IgD-negative memory B cell (primary cell): ENCODE data around the gene PCCA. TPM values are rescaled to one million over a fixed set of nuclear protein-coding genes. Genes with fewer than 3 reads are reported as not detected.

Experiments used
- H3K27ac Mint-ChIP-seq, 3 donors: one replicate each; pipeline ENCODE4 v1.8.0; 2020 to 2022; ENCODE audit warnings: mild to moderate bottlenecking in 3 of 3, mixed read lengths in 3 of 3, moderate library complexity in 1 of 3
- H3K27me3 Mint-ChIP-seq: one replicate; pipeline ENCODE4 v1.8.0; 2021; ENCODE audit warnings: mixed read lengths
- H3K36me3 Mint-ChIP-seq: one replicate; pipeline ENCODE4 v1.8.0; 2020; ENCODE audit warnings: mild to moderate bottlenecking, mixed read lengths
- H3K4me1 Mint-ChIP-seq, 3 donors: one replicate each; pipeline ENCODE4 v1.8.0; 2020 to 2022; ENCODE audit warnings: mixed read lengths in 3 of 3, mild to moderate bottlenecking in 1 of 3
- H3K4me3 Mint-ChIP-seq, 4 donors: one replicate each; pipeline ENCODE4 v1.8.0; 2020 to 2022; ENCODE audit warnings: mild to moderate bottlenecking in 4 of 4, mixed read lengths in 4 of 4, moderate library complexity in 3 of 4
- H3K9me3 Mint-ChIP-seq, 3 donors: one replicate each; pipeline ENCODE4 v1.8.0; 2020 to 2021; ENCODE audit warnings: mixed read lengths in 3 of 3, mild to moderate bottlenecking in 1 of 3
- polyA plus RNA-seq: library from polyadenylated mRNA; unstranded; fragments of 300-500 nt; fragmentation: Illumina TruSeq; gene quantifications from one replicate; pipeline ENCODE4 v1.2.3, GENCODE V29; 2021

The PCCA gene
- polyA plus RNA-seq, 1 donor from 2014 or later = 8.5 TPM

DNA sequence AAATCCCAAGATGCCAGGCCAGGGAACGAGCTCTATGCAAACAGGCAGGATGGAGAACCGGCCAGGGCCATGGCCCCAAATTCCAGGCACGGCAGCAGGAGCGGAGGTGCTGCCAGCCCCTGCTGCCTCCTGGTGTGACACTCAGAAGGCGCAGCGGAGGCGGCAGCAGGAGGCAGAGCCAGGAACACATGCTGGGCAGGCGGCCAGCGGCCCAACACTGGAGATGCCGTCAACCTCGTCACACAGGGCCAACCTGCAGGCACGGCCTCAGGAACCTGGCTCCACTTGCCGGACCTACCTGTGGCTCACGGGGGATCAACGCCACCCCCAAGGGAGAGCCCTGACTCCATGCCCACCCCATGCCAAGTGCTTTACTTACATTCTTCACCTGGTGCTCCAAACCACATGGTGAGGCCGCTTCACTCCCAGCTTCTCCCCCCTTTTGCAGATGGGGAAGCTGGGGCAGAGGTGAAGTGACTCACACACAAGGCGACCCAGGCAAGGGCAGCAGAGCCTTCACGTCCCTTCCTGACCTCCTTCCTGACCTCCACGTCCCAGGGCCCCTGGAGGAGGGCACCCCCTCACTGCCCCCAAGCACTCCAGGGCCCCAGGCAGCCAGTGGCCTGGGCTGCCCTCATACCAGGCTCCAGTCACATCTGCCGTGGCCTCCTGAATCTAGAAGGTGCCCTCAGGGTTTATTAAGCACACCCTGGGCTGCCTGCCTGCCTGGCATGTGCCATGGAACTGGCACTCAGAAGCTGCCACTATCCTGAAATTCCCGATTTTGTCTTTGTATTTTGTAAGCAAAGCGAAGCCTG is 456.2 kb downstream of the PCCA start:
- Mint-ChIP-seq H3K27ac (no peak overlapping the region), H3K9me3 (no peaks in the 10 kb centered on the region), H3K4me3 (no peak overlapping the region), H3K4me1 (peaks cover 4 to 6% (median 5%) of the 10 kb centered on the region in 3 donors), H3K27me3 (no peaks in the 10 kb centered on the region), H3K36me3 (peaks cover 5% of the 10 kb centered on the region)

GRCh38 chr13:100545684-100546061 is 456.8 kb downstream of the PCCA start:
- Mint-ChIP-seq H3K36me3 (peaks cover 5% of the 10 kb centered on the region), H3K9me3 (no peaks in the 10 kb centered on the region), H3K4me1 (peaks cover 4 to 6% (median 5%) of the 10 kb centered on the region in 3 donors), H3K27ac (no peak overlapping the region), H3K4me3 (no peak overlapping the region), H3K27me3 (no peaks in the 10 kb centered on the region)

- Mint-ChIP-seq H3K9me3 (no peaks in the 10 kb centered on the region), H3K27me3 (no peaks in the 10 kb centered on the region), H3K4me3 (no peak overlapping the region), H3K4me1 (peaks cover 4 to 6% (median 5%) of the 10 kb centered on the region in 3 donors), H3K27ac (no peak overlapping the region), H3K36me3 (peaks cover 3% of the 10 kb centered on the region)
These were observed 458.0 kb downstream of the PCCA start for GRCh38 chr13:100546713-100547405.

DNA sequence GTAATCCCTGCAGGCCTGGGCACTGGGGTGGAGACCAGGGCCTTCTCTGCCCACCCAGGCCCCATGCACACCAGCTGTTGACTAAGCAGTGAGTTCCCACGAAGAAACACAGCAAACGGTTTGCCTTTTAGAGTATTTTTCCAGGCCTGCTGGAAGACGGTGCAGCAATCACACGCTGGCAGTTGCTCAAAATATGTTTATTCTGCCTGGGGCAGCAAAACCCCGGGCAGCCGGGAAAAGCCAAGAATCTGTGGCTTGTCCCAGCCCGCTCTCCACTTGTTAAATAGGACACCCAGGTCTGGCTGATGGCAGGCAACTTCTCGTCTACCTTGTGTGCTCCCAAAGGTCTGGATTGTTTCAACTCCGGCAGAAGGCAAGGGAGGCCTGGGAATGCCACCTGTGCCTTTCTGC is 458.9 kb downstream of the PCCA start:
- Mint-ChIP-seq H3K4me3 (no peak overlapping the region), H3K27ac (no peak overlapping the region), H3K9me3 (no peaks in the 10 kb centered on the region), H3K27me3 (no peaks in the 10 kb centered on the region), H3K36me3 (peaks cover 3% of the 10 kb centered on the region), H3K4me1 (peaks cover 1 to 5% (median 2%) of the 10 kb centered on the region in 3 donors)

- Mint-ChIP-seq H3K36me3 (peaks cover 7% of the 10 kb centered on the region), H3K4me3 (no peak overlapping the region), H3K9me3 (no peaks in the 10 kb centered on the region), H3K27me3 (no peaks in the 10 kb centered on the region), H3K27ac (no peak overlapping the region), H3K4me1 (peaks cover 0 to 2% (median 0%) of the 10 kb centered on the region in 3 donors)
These were observed 460.4 kb downstream of the PCCA start for GRCh38 chr13:100549316-100549715.

DNA sequence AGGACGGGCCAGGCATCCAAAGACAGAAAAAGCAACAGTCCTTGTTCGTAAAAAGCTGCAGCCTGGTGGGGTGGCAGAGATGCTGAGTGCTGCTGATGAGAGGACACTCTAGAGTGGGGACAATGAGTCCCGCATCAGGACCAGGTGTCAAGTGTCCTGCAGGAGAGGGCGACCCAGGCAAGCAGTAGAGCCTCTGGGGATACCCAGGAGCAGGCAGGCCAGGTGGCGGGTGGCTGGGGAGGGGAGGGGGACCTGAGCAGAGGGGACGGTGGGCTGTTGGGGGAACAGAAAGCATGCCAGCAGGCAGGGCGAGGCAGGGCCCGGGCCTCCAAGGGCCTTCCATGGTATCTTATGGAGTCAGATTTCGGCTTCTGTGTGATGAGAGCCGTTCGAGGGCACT is 463.9 kb downstream of the PCCA start:
- no peak overlapping the region for H3K4me3 Mint-ChIP-seq
- peaks cover 6% of the 10 kb centered on the region for H3K36me3 Mint-ChIP-seq
- no peak overlapping the region for H3K27ac Mint-ChIP-seq
- peaks cover 0 to 2% (median 0%) of the 10 kb centered on the region in 3 donors for H3K9me3 Mint-ChIP-seq
- no peaks in the 10 kb centered on the region for H3K4me1 Mint-ChIP-seq
- H3K27me3 Mint-ChIP-seq = no peaks in the 10 kb centered on the region

- Mint-ChIP-seq H3K36me3 (peaks cover 5% of the 10 kb centered on the region), H3K4me1 (peaks cover 0 to 2% (median 0%) of the 10 kb centered on the region in 3 donors), H3K27ac (no peak overlapping the region), H3K4me3 (no peak overlapping the region), H3K27me3 (no peaks in the 10 kb centered on the region), H3K9me3 (no peaks in the 10 kb centered on the region)
These were observed 471.0 kb downstream of the PCCA start for GRCh38 chr13:100559886-100560285.

DNA sequence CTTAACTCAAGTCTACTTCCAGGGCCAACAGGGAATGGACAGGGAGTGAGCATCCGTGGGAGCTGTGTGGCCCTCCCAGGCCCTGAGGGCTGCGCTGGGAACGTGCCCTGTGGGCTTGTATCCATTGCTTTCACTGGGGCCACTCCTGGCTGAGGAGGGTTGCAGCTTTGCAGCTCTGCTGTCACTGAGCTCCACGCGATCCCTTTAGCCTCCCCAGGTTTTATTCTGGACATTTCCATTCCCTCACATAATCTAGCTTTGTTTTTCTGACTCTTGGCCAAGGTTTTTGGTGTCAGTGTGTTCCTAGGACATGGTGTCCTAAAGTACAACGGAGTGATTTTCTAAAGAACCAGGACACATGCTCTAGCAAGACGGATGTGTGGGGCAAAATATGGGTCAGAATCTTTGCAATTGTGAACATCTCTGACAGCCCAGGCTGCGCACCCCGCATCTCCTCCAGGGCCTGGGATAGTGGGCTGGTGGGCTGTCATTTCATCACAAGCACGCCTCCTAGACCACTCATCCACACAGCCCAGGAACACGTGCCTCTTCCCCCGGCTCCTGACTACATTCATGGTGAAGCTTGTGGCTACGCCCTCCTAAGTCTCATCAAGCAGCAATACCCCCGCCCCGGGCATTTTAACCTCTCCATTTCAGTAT is 471.7 kb downstream of the PCCA start:
- Mint-ChIP-seq H3K27me3 (no peaks in the 10 kb centered on the region), H3K36me3 (peaks cover 5% of the 10 kb centered on the region), H3K4me3 (no peak overlapping the region), H3K27ac (no peak overlapping the region), H3K9me3 (no peaks in the 10 kb centered on the region), H3K4me1 (peaks cover 0 to 2% (median 0%) of the 10 kb centered on the region in 3 donors)

DNA sequence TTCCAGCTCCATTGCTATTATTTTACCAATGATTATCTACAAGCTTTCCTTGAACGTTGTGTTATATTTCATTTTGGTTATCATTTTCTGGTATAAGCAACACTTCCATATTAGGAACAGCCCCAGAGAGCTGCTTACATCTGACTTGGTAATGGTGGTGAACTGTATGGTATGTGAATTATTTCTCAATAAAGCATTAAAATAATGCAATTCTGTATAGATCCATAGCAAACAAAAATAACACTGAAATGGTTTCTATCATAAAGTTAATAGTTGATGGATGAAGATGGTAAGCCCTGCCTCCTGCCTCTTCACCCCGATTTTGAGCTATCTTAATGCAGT is 472.2 kb downstream of the PCCA start:
- H3K27ac Mint-ChIP-seq = no peak overlapping the region
- H3K36me3 Mint-ChIP-seq = peaks cover 8% of the 10 kb centered on the region
- no peaks in the 10 kb centered on the region for H3K27me3 Mint-ChIP-seq
- peaks cover 0 to 2% (median 0%) of the 10 kb centered on the region in 3 donors for H3K4me1 Mint-ChIP-seq
- H3K4me3 Mint-ChIP-seq = no peak overlapping the region
- H3K9me3 Mint-ChIP-seq = no peaks in the 10 kb centered on the region

DNA sequence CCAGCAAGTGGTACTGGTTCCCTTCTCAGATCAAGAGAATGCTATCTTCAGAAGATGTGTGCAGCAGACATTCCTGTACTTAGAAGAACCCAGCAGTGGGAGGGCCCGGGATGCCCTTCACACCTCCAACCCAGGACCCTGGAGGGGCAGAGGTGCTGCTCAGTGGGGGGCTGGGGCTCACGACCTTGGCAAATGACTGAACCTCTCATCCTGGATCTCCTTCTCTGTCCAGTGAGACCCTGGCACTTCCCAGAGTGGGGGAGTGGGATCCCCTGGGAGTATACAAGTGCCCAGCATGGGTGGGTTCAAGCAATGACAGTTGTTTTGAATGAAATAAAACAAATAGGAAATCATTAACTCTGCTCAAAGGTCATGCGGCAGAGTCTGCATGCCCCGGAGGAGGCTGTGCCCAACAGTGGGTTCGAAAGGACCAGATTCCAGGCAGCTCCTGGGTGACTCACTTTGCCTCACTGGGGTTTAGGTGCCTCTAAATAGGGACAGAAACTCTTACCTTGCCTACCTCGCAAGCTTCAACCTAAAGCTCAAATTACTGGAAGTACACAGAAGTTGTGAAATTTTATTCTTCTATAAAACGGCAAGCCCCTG is 472.8 kb downstream of the PCCA start:
- no peaks in the 10 kb centered on the region for H3K27me3 Mint-ChIP-seq
- peaks cover 0 to 2% (median 0%) of the 10 kb centered on the region in 3 donors for H3K4me1 Mint-ChIP-seq
- H3K27ac Mint-ChIP-seq = no peak overlapping the region
- H3K9me3 Mint-ChIP-seq = no peaks in the 10 kb centered on the region
- peaks cover 8% of the 10 kb centered on the region for H3K36me3 Mint-ChIP-seq
- no peak overlapping the region for H3K4me3 Mint-ChIP-seq

DNA sequence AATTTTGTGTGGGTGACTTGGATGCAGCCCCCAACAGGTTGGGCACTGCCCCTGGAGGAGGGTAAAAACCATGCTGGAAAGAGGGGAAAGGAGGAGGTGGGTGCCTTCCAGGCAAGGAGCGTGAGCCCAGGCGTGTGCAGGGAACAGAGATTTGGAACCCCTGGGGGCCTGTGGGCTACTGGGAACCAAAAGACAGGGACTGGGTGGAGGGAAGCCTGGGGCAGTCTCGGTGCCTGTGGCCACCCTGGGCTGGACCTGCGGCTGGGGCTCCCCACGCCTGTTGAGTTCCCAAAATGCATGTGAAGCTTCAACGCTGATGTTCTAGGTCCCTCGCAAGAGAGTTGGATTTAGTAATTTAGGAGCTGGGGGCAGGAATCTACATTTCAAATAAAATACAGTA is 474.9 kb downstream of the PCCA start:
- Mint-ChIP-seq H3K4me3 (no peak overlapping the region), H3K4me1 (peaks cover 0 to 3% (median 0%) of the 10 kb centered on the region in 3 donors), H3K36me3 (peaks cover 13% of the 10 kb centered on the region), H3K27ac (no peak overlapping the region), H3K9me3 (peaks cover 0 to 2% (median 0%) of the 10 kb centered on the region in 3 donors), H3K27me3 (no peaks in the 10 kb centered on the region)

GRCh38 chr13:100564444-100565223 is 475.7 kb downstream of the PCCA start:
- Mint-ChIP-seq H3K36me3 (peaks cover 13% of the 10 kb centered on the region), H3K4me3 (no peak overlapping the region), H3K27ac (no peak overlapping the region), H3K4me1 (peaks cover 0 to 3% (median 0%) of the 10 kb centered on the region in 3 donors), H3K9me3 (peaks cover 0 to 2% (median 0%) of the 10 kb centered on the region in 3 donors), H3K27me3 (no peaks in the 10 kb centered on the region)

DNA sequence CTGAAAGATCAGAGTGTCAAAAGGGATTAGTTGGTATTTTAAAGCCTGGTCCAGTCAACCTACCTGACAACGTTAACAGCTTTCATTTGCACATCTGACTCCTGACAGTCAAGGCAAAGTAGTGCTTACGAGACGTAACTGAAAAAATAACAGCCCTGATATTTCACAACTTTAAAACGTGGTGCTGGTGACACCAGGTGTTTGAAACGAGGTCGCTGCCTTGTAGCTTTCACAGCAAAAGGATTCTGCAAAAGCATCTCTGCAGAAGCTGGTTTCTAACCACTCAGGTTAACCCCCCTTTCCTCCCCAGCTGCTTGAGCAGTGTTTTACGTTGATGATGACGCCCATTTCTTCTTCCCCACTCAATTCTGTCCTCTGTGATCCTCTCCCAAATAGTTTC is 476.4 kb downstream of the PCCA start:
- H3K9me3 Mint-ChIP-seq = peaks cover 0 to 2% (median 0%) of the 10 kb centered on the region in 3 donors
- peaks cover 13% of the 10 kb centered on the region for H3K36me3 Mint-ChIP-seq
- peaks cover 0 to 3% (median 0%) of the 10 kb centered on the region in 3 donors for H3K4me1 Mint-ChIP-seq
- no peak overlapping the region for H3K4me3 Mint-ChIP-seq
- H3K27me3 Mint-ChIP-seq = no peaks in the 10 kb centered on the region
- H3K27ac Mint-ChIP-seq = no peak overlapping the region

DNA sequence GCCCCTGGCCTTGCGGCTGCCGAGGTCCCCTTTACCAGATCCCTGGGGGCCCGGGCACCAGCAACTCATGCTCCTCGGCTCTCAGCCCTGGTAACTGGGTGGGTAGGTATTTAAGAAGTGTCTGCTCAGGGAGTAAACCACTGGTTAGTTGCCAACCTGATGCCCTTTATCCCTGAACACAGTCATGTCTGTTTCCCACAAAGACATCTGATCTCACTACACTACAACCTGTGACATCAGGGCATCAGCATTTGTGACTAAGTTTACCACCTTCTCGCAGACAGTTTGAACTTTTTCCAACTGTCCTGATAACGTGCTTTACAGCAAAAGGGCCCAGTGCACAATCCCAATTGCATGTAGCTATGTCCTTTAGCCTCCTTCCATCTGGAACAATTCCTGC is 477.6 kb downstream of the PCCA start:
- Mint-ChIP-seq H3K27me3 (no peaks in the 10 kb centered on the region), H3K27ac (no peak overlapping the region), H3K36me3 (peaks cover 13% of the 10 kb centered on the region), H3K4me3 (no peak overlapping the region), H3K4me1 (peaks cover 0 to 3% (median 1%) of the 10 kb centered on the region in 3 donors), H3K9me3 (peaks cover 0 to 2% (median 0%) of the 10 kb centered on the region in 3 donors)
